PC-3 (cell line): ENCODE measurements around the gene PLA2G15.

Source experiments
- CTCF ChIP-seq: fragments of 300-600 bp; sonication (generic); conservative IDR thresholded peaks from 2 replicates; pipeline ENCODE4 v1.5.1; 2017; ENCODE audit warnings: antibody characterized with exemption, low read depth, mild to moderate bottlenecking, low read length
- EZH2phosphoT487 ChIP-seq: fragments of 300-600 bp; sonication (generic); IDR thresholded peaks from 2 replicates; pipeline ENCODE4 v1.6.1; 2018; ENCODE audit warnings: mild to moderate bottlenecking, antibody characterized with exemption, low read length, borderline replicate concordance

- TF ChIP-seq CTCF, result no peak
- no peak for TF ChIP-seq EZH2phosphoT487
Observed at GRCh38 chr16:68228652-68229051, 16.5 kb upstream of the PLA2G15 start.
